Common myeloid progenitor, CD34-positive (primary cell): ENCODE results near the gene OMP.
A peak's percentile ranks its signal among the peaks of the same experiment; 100 is the strongest.

Experiments used
- CTCF ChIA-PET: fragments of 350-600 bp; sonication (Branson Sonifier 250); formaldehyde crosslinking; loops from one replicate; lab custom pipeline; 2021; ENCODE audit warnings: antibody characterized with exemption; lab: Charles Lee
- POLR2A ChIA-PET: fragments of 350-600 bp; sonication (Branson Sonifier 250); formaldehyde crosslinking; loops from one replicate; lab custom pipeline; 2021; ENCODE audit warnings: antibody characterized with exemption; lab: Charles Lee
- DNase-seq, 3 donors: peaks; one replicate each; pipeline versions ENCODE4 v3.0.0 to v3.0.0-alpha.2; 2013
- H3K27ac ChIP-seq, 2 experiments: 1 replicate in 1 of 2; 2 replicates in 1 of 2; pipeline ENCODE4 v1.7.0; 2013; ENCODE audit warnings: inconsistent platforms in 2 of 2, low read length in 2 of 2, mild to moderate bottlenecking in 2 of 2, low read depth in 1 of 2, moderate library complexity in 1 of 2; ENCODE audit not compliant: severe bottlenecking in 2 of 2, insufficient read depth in 1 of 2, poor library complexity in 1 of 2
- H3K27me3 ChIP-seq, 5 experiments: replicated peaks in 2 of 5; 1 replicate in 3 of 5; 2 replicates in 2 of 5; pipeline versions ENCODE4 v1.6.1 to v1.7.0; 2013; ENCODE audit warnings: low read length in 4 of 5, mild to moderate bottlenecking in 2 of 5, moderate library complexity in 2 of 5, inconsistent platforms in 1 of 5; ENCODE audit not compliant: insufficient read depth in 5 of 5, control insufficient read depth in 4 of 5
- H3K36me3 ChIP-seq, 4 experiments: 1 replicate in 2 of 4; 2 replicates in 2 of 4; pipeline versions ENCODE4 v1.6.1 to v1.7.0; 2013; ENCODE audit warnings: low read length in 3 of 4, control low read depth in 1 of 4, mild to moderate bottlenecking in 1 of 4; ENCODE audit not compliant: control insufficient read depth in 4 of 4, insufficient read depth in 4 of 4
- H3K4me1 ChIP-seq, 4 experiments: 1 replicate in 3 of 4; 2 replicates in 1 of 4; pipeline versions ENCODE4 v1.6.1 to v1.7.1; 2013; ENCODE audit warnings: low read length in 3 of 4, mild to moderate bottlenecking in 3 of 4, control low read depth in 1 of 4, inconsistent platforms in 1 of 4, moderate library complexity in 1 of 4; ENCODE audit not compliant: control insufficient read depth in 4 of 4, insufficient read depth in 4 of 4; ENCODE audit errors: control extremely low read depth in 1 of 4
- H3K4me3 ChIP-seq, 7 experiments: 1 replicate in 4 of 7; 2 replicates in 3 of 7; pipeline versions ENCODE4 v1.5.1 to v1.7.0; 2013; ENCODE audit warnings: mild to moderate bottlenecking in 7 of 7, low read length in 6 of 7, moderate library complexity in 6 of 7, inconsistent platforms in 2 of 7, low read depth in 2 of 7, control low read depth in 1 of 7; ENCODE audit not compliant: insufficient read depth in 4 of 7, control insufficient read depth in 1 of 7; ENCODE audit errors: extremely low read depth in 1 of 7
- H3K9me3 ChIP-seq, 5 experiments: 1 replicate in 4 of 5; 2 replicates in 1 of 5; pipeline versions ENCODE4 v1.6.1 to v1.7.1; 2013; ENCODE audit warnings: low read length in 4 of 5, mild to moderate bottlenecking in 2 of 5, inconsistent platforms in 1 of 5, low read depth in 1 of 5, moderate library complexity in 1 of 5; ENCODE audit not compliant: control insufficient read depth in 4 of 5, insufficient read depth in 2 of 5; ENCODE audit errors: control extremely low read depth in 1 of 5
- WGBS: methylation state at CpG from one replicate; pipeline ENCODE4 v1.1.5; 2013; ENCODE audit not compliant: insufficient coverage; 5-methylcytosine and 5-hydroxymethylcytosine counted together

OMP gene

GRCh38 chr11:77142091-77142975, 39.7 kb downstream of the OMP start:
- Histone ChIP-seq H3K4me1 (peaks cover 0 to 23% (median 17%) of the 10 kb centered on the region in 4 experiments), H3K36me3 (no peaks in the 10 kb centered on the region), H3K27ac (no peak overlapping the region), H3K4me3 (no peak overlapping the region), H3K9me3 (no peaks in the 10 kb centered on the region), H3K27me3 (peaks cover 0 to 22% (median 17%) of the 10 kb centered on the region in 5 experiments)
- DNase-seq, result peak; percentile 51 to 90 (median 88)
- 79% methylated on average over 4 of the region's 11 CpGs for WGBS
- ChIA-PET CTCF (interaction anchor here (1.2 to 4.0 kb wide), 6 partner anchors 12 to 46 kb away, joined by 3 to 33 read pairs (median 6); partner anchors contain the start of gene MYO7A), POLR2A (no interaction called here)

GRCh38 chr11:77143405-77144020, 40.9 kb downstream of the OMP start:
- Histone ChIP-seq H3K36me3 (no peaks in the 10 kb centered on the region), H3K4me1 (peaks cover 3 to 30% (median 25%) of the 10 kb centered on the region in 4 experiments), H3K27ac (no peak overlapping the region), H3K27me3 (peaks cover 0 to 14% (median 7%) of the 10 kb centered on the region in 5 experiments), H3K9me3 (no peaks in the 10 kb centered on the region), H3K4me3 (no peak overlapping the region)
- WGBS, result 97% methylated on average over 3 of the region's 8 CpGs
- POLR2A ChIA-PET, result no interaction called here
- CTCF ChIA-PET, result interaction anchor here (1.2 to 1.9 kb wide), 5 partner anchors 13 to 43 kb away, joined by 3 to 8 read pairs (median 3); partner anchors contain the start of gene MYO7A
- no peak for DNase-seq

GRCh38 chr11:77144196-77144856, 41.7 kb downstream of the OMP start:
- CTCF ChIA-PET, result interaction anchor here (1.2 to 6.8 kb wide), 3 partner anchors 14 to 32 kb away, joined by 3 to 59 read pairs (median 3); partner anchors contain the start of gene MYO7A
- H3K9me3 ChIP-seq, result no peaks in the 10 kb centered on the region
- H3K4me1 ChIP-seq, result peaks cover 3 to 35% (median 30%) of the 10 kb centered on the region in 4 experiments
- H3K27ac ChIP-seq, result no peak overlapping the region
- peaks cover 0 to 14% (median 0%) of the 10 kb centered on the region in 5 experiments for H3K27me3 ChIP-seq
- DNase-seq, result no peak
- no peak overlapping the region for H3K4me3 ChIP-seq
- no peaks in the 10 kb centered on the region for H3K36me3 ChIP-seq
- POLR2A ChIA-PET, result no interaction called here
- 97% methylated on average over 3 of the region's 9 CpGs for WGBS

GRCh38 chr11:77144857-77145428, 42.3 kb downstream of the OMP start:
- DNase-seq, result no peak
- no peaks in the 10 kb centered on the region for H3K36me3 ChIP-seq
- no peak overlapping the region for H3K4me3 ChIP-seq
- 97% methylated on average over 6 of the region's 7 CpGs for WGBS
- ChIA-PET POLR2A (no interaction called here), CTCF (interaction anchor here (1.2 to 6.8 kb wide), 3 partner anchors 15 to 31 kb away, joined by 3 to 59 read pairs (median 3); partner anchors contain the start of gene MYO7A)
- H3K9me3 ChIP-seq, result no peaks in the 10 kb centered on the region
- H3K27me3 ChIP-seq, result peaks cover 0 to 8% (median 0%) of the 10 kb centered on the region in 5 experiments
- no peak overlapping the region for H3K27ac ChIP-seq
- peaks cover 3 to 41% (median 32%) of the 10 kb centered on the region in 4 experiments for H3K4me1 ChIP-seq

DNA sequence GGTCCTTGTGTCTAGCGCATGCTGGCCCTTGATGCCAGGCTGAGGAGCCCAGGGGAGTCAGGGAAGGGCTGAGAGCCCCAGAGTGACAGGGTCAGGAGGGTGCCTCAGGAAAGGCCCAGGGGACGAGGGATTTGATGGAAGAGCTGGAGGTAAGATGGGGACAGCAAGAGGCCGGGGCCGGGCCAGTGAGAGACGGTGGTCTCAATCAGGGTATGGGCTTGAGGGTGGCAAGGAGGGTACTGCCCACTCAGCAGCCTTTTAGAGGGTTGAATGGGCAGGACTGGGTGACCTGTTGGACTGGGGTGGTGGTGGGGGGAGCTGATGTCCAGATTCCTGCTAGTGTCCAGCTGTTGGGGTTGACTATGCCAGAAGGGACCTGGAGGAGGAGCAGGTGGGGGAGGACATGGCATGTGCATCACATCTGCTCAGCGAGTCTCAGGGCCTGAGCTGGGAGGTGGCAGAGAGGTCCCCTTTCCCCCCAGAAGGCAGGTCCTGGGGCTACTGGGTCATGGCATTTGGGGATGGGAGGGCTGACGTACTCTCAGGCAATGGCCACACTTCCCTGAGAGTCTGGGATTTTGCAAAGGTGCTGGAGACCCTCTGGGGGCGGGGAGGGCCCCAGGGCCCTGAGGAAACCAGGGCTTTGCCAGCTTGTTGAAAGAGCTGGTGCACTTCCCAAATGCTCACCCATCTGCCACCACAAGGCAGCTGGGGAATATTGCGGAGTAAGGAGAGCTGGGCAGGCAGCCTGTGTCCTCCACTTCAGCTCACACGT, 43.8 kb downstream of the OMP start:
- peaks cover 5 to 48% (median 39%) of the 10 kb centered on the region in 4 experiments for H3K4me1 ChIP-seq
- H3K4me3 ChIP-seq, result no peak overlapping the region
- H3K36me3 ChIP-seq, result no peaks in the 10 kb centered on the region
- H3K27ac ChIP-seq, result no peak overlapping the region
- H3K9me3 ChIP-seq, result no peaks in the 10 kb centered on the region
- CTCF ChIA-PET, result interaction anchor here (0.9 to 6.8 kb wide), 4 partner anchors 17 to 325 kb away, joined by 3 to 59 read pairs (median 12); partner anchors contain the start of gene MYO7A
- POLR2A ChIA-PET, result no interaction called here
- no peak for DNase-seq
- H3K27me3 ChIP-seq, result peaks cover 0 to 10% (median 0%) of the 10 kb centered on the region in 5 experiments
- 98% methylated on average over 10 of the region's 10 CpGs for WGBS

GRCh38 chr11:77147036-77147315, 44.3 kb downstream of the OMP start:
- no peaks in the 10 kb centered on the region for H3K36me3 ChIP-seq
- 83% methylated on average over 1 of the region's 1 CpG for WGBS
- no peaks in the 10 kb centered on the region for H3K9me3 ChIP-seq
- no peak overlapping the region for H3K27ac ChIP-seq
- DNase-seq, result no peak
- H3K27me3 ChIP-seq, result peaks cover 0 to 10% (median 0%) of the 10 kb centered on the region in 5 experiments
- ChIA-PET CTCF (interaction anchor here (0.9 to 6.8 kb wide), 4 partner anchors 17 to 325 kb away, joined by 3 to 59 read pairs (median 12); partner anchors contain the start of gene MYO7A), POLR2A (no interaction called here)
- H3K4me3 ChIP-seq, result no peak overlapping the region
- peaks cover 7 to 51% (median 42%) of the 10 kb centered on the region in 4 experiments for H3K4me1 ChIP-seq
